MCF 10A (cell line): ENCODE measurements around the gene HID1. TPM values are rescaled to one million over a fixed set of nuclear protein-coding genes. Genes with fewer than 3 reads are reported as not detected.

Source experiments
- BruUV-seq: library from RNA; stranded (reverse); fragments of 400-500 nt; replicated peaks from 2 replicates; lab custom pipeline; 2021; lab: Mats Ljungman, UMichigan
- CTCF ChIA-PET: fragments of 300-600 bp; sonication (Branson Sonifier 250); formaldehyde crosslinking; extraction: SDS; loops from one replicate; lab custom pipeline; 2021; ENCODE audit warnings: antibody characterized with exemption, inconsistent platforms; lab: Yijun Ruan, JAX
- POLR2A ChIA-PET: fragments of 300-600, 350-650 bp; sonication (Branson Sonifier 250); formaldehyde crosslinking; extraction: SDS; loops from one replicate; lab custom pipeline; 2020; ENCODE audit warnings: antibody characterized with exemption, inconsistent platforms; lab: Yijun Ruan, JAX
- DNase-seq: peaks from one replicate; pipeline ENCODE4 v3.0.0-alpha.2; 2018; ENCODE audit not compliant: unreplicated experiment
- H3K27ac Mint-ChIP-seq: one replicate; pipeline ENCODE4 v1.8.0; 2022; ENCODE audit warnings: mild to moderate bottlenecking, low read depth, mixed read lengths; ENCODE audit not compliant: unreplicated experiment
- H3K27me3 Mint-ChIP-seq: one replicate; pipeline ENCODE4 v1.8.0; 2022; ENCODE audit warnings: mixed read lengths; ENCODE audit not compliant: insufficient read depth, unreplicated experiment
- H3K36me3 Mint-ChIP-seq: one replicate; pipeline ENCODE4 v1.8.0; 2022; ENCODE audit warnings: mild to moderate bottlenecking, moderate library complexity, mixed read lengths; ENCODE audit not compliant: insufficient read depth, unreplicated experiment
- H3K4me1 Mint-ChIP-seq: one replicate; pipeline ENCODE4 v1.8.0; 2022; ENCODE audit warnings: mixed read lengths; ENCODE audit not compliant: insufficient read depth, unreplicated experiment
- H3K4me3 Mint-ChIP-seq: one replicate; pipeline ENCODE4 v1.8.0; 2022; ENCODE audit warnings: mild to moderate bottlenecking, moderate library complexity, mixed read lengths; ENCODE audit not compliant: unreplicated experiment
- H3K9me3 Mint-ChIP-seq: one replicate; pipeline ENCODE4 v1.8.0; 2022; ENCODE audit warnings: mixed read lengths; ENCODE audit not compliant: unreplicated experiment
- intact Hi-C: fragments of 100-400 bp; cut with micrococcal nuclease; formaldehyde crosslinking; loops from 2 replicates; pipeline ENCODE4 v1.14.1; 2022
- total RNA-seq: library from RNA; stranded (reverse); gene quantifications from 2 replicates; pipeline ENCODE4 v1.2.3, GENCODE V29; 2022
- TF ChIP-seq, protein P1 (sequence below): fragments of 200-600 bp; IDR thresholded peaks from one replicate; pipeline ENCODE4 v1.8.0; 2022; ENCODE audit warnings: antibody characterized with exemption, mild to moderate bottlenecking; ENCODE audit not compliant: unreplicated experiment

HID1 gene
- total RNA-seq, 1 experiment from 2014 or later: 3.2 TPM

DNA sequence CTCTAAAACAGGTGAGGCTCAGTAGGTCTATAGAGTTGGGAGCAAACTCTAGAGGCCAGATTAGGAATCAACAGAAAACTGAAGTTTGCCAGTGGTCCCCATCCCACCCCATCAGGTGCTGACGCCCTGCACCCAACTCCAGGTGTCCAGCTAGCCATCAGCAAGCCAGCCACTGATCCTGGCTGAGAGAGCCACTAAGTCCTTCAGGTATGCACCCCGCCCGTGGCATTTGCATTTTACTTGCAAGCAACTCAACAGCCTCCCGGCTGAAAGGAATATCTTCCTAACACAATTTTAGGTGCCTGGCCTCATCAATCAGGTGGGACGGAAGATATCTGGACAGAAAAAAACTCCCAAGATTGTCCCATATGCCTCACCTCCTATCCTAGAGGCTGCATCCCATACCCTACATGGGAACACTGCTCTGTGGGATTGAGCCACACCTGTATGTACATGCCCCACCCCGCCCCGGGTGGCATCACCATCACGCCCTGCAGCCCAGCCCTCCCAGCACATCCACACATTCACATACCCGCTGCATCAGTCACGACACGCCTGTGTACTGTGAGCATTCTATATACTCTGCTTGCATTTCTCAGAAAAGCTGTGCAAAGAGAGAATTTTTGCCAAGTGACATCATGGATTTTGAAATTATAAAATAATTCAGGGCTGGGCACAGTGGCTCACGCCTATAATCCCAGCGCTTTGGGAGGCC, 28.6 kb downstream of the HID1 start:
- POLR2A ChIA-PET: interaction anchor here (0.6 to 2.0 kb wide), 7 partner anchors 13 to 218 kb away, joined by 3 to 6 read pairs (median 4); partner anchors contain the start of gene ARMC7
- Mint-ChIP-seq H3K4me1 (peaks cover 20% of the 10 kb centered on the region), H3K27me3 (no peaks in the 10 kb centered on the region), H3K4me3 (no peak overlapping the region), H3K36me3 (no peaks in the 10 kb centered on the region), H3K9me3 (no peaks in the 10 kb centered on the region), H3K27ac (peak overlapping the region; percentile 90)
- TF ChIP-seq, protein P1, sequence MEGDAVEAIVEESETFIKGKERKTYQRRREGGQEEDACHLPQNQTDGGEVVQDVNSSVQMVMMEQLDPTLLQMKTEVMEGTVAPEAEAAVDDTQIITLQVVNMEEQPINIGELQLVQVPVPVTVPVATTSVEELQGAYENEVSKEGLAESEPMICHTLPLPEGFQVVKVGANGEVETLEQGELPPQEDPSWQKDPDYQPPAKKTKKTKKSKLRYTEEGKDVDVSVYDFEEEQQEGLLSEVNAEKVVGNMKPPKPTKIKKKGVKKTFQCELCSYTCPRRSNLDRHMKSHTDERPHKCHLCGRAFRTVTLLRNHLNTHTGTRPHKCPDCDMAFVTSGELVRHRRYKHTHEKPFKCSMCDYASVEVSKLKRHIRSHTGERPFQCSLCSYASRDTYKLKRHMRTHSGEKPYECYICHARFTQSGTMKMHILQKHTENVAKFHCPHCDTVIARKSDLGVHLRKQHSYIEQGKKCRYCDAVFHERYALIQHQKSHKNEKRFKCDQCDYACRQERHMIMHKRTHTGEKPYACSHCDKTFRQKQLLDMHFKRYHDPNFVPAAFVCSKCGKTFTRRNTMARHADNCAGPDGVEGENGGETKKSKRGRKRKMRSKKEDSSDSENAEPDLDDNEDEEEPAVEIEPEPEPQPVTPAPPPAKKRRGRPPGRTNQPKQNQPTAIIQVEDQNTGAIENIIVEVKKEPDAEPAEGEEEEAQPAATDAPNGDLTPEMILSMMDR: no peak
- no TSS peak for BruUV-seq
- CTCF ChIA-PET: interaction anchor here (0.7 to 0.8 kb wide), 2 partner anchors 18 to 327 kb away, joined by 3 to 4 read pairs; no protein-coding TSS in a partner anchor
- intact Hi-C loops: loop anchor here (2.0 kb wide), 1 partner anchor 71 kb away; the partner anchor contains the start of gene FDXR
- DNase-seq: peak; percentile 72

DNA sequence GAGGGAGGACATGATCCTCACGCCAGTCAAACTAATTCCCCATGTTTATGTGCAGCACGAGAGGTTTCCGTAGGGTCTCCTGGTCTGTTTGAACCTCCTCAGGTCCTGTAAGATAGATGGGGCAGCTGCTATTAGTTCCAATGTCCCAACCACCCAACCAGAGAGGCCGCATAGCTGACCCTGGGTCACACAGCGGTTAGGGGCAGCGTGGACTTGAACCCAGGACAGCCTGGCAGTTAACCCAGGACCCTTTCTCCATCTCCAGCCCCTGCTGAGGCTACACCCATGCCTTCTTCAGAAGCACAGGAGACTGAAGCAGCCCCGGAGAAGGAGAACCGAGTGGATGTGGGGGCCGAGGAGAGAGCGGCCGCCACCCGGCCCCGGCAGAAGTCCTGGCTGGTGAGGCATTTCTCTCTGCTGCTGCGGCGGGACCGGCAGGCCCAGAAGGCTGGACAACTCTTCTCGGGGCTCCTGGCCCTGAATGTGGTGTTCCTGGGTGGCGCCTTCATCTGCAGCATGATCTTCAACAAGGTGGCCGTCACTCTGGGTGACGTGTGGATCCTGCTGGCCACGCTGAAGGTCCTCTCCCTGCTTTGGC, 31.3 kb downstream of the HID1 start:
- Mint-ChIP-seq H3K4me3 (no peak overlapping the region), H3K27ac (no peak overlapping the region), H3K36me3 (peaks cover 6% of the 10 kb centered on the region), H3K27me3 (peaks cover 21% of the 10 kb centered on the region), H3K9me3 (no peaks in the 10 kb centered on the region), H3K4me1 (peaks cover 20% of the 10 kb centered on the region)
- no TSS peak for BruUV-seq
- DNase-seq: no peak
- intact Hi-C loops: no loop called here
- ChIA-PET CTCF (interaction anchor here (1.2 kb wide), 1 partner anchor 16 kb away, joined by 5 read pairs; no protein-coding TSS in a partner anchor), POLR2A (interaction anchor here (0.7 kb wide), 1 partner anchor 214 kb away, joined by 4 read pairs; no protein-coding TSS in a partner anchor)
- TF ChIP-seq, protein P1: no peak

DNA sequence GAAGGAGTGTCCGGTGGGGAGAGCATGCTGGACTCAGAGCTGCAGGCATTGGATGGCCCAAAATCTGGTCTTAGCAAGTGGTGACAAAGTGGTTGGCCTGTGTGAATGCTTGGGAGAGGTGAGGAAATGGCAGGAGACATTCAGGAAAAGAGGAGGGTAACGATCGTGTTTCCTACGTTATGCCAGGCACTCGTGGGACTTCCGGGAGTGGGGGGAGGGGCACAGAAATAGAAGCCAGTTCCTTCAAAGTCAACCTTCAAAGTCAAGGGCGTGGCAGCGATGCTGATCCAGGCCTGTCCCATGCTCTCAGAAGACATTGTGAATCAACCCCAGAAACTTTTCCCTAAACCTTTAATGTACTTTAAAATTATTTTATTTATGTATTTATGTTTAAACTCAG, 33.0 kb downstream of the HID1 start:
- DNase-seq: no peak
- H3K9me3 Mint-ChIP-seq: no peaks in the 10 kb centered on the region
- peaks cover 15% of the 10 kb centered on the region for H3K4me1 Mint-ChIP-seq
- POLR2A ChIA-PET: no interaction called here
- H3K36me3 Mint-ChIP-seq: peaks cover 6% of the 10 kb centered on the region
- CTCF ChIA-PET: interaction anchor here (1.3 kb wide), 1 partner anchor 21 kb away, joined by 3 read pairs; no protein-coding TSS in a partner anchor
- no peak overlapping the region for H3K27ac Mint-ChIP-seq
- no TSS peak for BruUV-seq
- H3K27me3 Mint-ChIP-seq: peaks cover 21% of the 10 kb centered on the region
- TF ChIP-seq, protein P1: no peak
- H3K4me3 Mint-ChIP-seq: no peak overlapping the region
- intact Hi-C loops: no loop called here
